ENCODE results near the gene ERC2.

ERC2 gene

GRCh38 chr3:56119575-56120349, 348.5 kb downstream of the ERC2 start:
- H3K4me1 ChIP-seq (ENCODE audit: control insufficient read depth, insufficient read depth, low read length, poor library complexity, severe bottlenecking) = peaks cover 7% of the 10 kb centered on the region

DNA sequence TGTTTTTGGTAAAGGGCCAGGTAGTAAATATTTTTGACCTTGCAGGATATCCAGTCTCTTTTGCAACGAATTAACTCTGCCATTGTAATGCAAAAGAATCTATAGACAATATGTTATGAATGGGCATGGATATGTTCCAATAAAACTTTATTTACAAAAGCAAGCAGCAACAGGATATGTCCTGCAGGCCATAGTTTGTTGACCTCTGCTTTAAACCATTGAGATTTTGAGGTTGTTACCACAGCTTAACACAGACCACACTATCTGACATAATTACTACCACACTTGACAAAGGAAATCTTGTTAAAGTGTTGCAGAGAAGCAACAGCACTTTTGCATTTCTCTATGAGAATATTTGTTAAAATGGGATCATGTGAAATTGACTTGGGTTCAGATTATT, 349.3 kb downstream of the ERC2 start:
- peaks cover 6% of the 10 kb centered on the region for H3K4me1 ChIP-seq (ENCODE audit: control insufficient read depth, insufficient read depth, low read length, poor library complexity, severe bottlenecking)
- H3K9me3 ChIP-seq (ENCODE audit: control insufficient read depth, low read length) = peaks cover 11% of the 10 kb centered on the region
- WGBS, 2 experiments (ENCODE audit: insufficient coverage in 2 of 2) = no CpG with 5 or more reads among the region's 1 CpG
- no peak overlapping the region for H3K4me3 ChIP-seq (ENCODE audit: extremely low read depth, insufficient read depth, low read length, poor library complexity, severe bottlenecking)
- no peak overlapping the region for H3K27ac ChIP-seq (ENCODE audit: low read depth, low read length, severe bottlenecking)
- H3K36me3 ChIP-seq (ENCODE audit: control insufficient read depth, insufficient read depth, low read length) = no peaks in the 10 kb centered on the region

More at GRCh38 chr3:56119575-56120349, 348.5 kb downstream of the ERC2 start:
- Histone ChIP-seq H3K27ac (ENCODE audit: low read depth, low read length, severe bottlenecking) (no peak overlapping the region), H3K4me3 (ENCODE audit: extremely low read depth, insufficient read depth, low read length, poor library complexity, severe bottlenecking) (no peak overlapping the region), H3K36me3 (ENCODE audit: control insufficient read depth, insufficient read depth, low read length) (no peaks in the 10 kb centered on the region), H3K9me3 (ENCODE audit: control insufficient read depth, low read length) (peaks cover 4% of the 10 kb centered on the region)
- WGBS, 2 experiments (ENCODE audit: insufficient coverage in 2 of 2) = 90 to 100% methylated on average over 1 to 2 of the region's 5 CpGs

- H3K4me1 ChIP-seq (ENCODE audit: control insufficient read depth, insufficient read depth, low read length, poor library complexity, severe bottlenecking) = no peaks in the 10 kb centered on the region
- H3K27ac ChIP-seq (ENCODE audit: low read depth, low read length, severe bottlenecking) = no peak overlapping the region
- H3K4me3 ChIP-seq (ENCODE audit: extremely low read depth, insufficient read depth, low read length, poor library complexity, severe bottlenecking) = no peak overlapping the region
- peaks cover 11% of the 10 kb centered on the region for H3K9me3 ChIP-seq (ENCODE audit: control insufficient read depth, low read length)
- WGBS, 2 experiments (ENCODE audit: insufficient coverage in 2 of 2) = 25 to 31% methylated on average over 1 to 2 of the region's 2 CpGs
- no peaks in the 10 kb centered on the region for H3K36me3 ChIP-seq (ENCODE audit: control insufficient read depth, insufficient read depth, low read length)
These were observed 352.6 kb downstream of the ERC2 start for GRCh38 chr3:56115698-56116097.

GRCh38 chr3:56115199-56115598, 353.1 kb downstream of the ERC2 start:
- H3K4me3 ChIP-seq (ENCODE audit: extremely low read depth, insufficient read depth, low read length, poor library complexity, severe bottlenecking) = no peak overlapping the region
- peaks cover 11% of the 10 kb centered on the region for H3K9me3 ChIP-seq (ENCODE audit: control insufficient read depth, low read length)
- H3K36me3 ChIP-seq (ENCODE audit: control insufficient read depth, insufficient read depth, low read length) = no peaks in the 10 kb centered on the region
- no peak overlapping the region for H3K27ac ChIP-seq (ENCODE audit: low read depth, low read length, severe bottlenecking)
- no peaks in the 10 kb centered on the region for H3K4me1 ChIP-seq (ENCODE audit: control insufficient read depth, insufficient read depth, low read length, poor library complexity, severe bottlenecking)
- no CpG with 5 or more reads among the region's 2 CpGs for WGBS, 2 experiments (ENCODE audit: insufficient coverage in 2 of 2)

DNA sequence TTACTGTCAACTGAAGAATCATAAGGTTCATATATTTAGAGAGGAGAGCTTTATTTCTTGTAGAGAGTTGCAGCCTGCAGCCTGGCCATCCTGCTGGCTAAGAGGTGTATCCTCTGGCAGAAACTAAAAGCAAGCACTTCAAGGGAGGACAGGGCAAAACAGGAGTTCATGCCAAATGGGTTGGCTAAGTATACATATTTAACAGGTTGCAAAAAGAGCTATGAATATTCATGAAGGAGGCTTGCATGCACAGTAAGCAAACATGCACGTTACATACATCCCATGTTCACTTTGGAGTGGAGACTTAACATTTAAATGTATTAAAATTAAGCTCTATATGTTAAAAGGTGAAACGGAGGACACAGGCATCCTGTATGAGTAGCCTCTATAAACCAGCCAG, 354.4 kb downstream of the ERC2 start:
- WGBS, 2 experiments (ENCODE audit: insufficient coverage in 2 of 2) = 46% methylated on average over 1 of the region's 2 CpGs; no CpG with 5 or more reads in 1 of the 2 experiments
- Histone ChIP-seq H3K27ac (ENCODE audit: low read depth, low read length, severe bottlenecking) (no peak overlapping the region), H3K9me3 (ENCODE audit: control insufficient read depth, low read length) (peaks cover 11% of the 10 kb centered on the region), H3K4me3 (ENCODE audit: extremely low read depth, insufficient read depth, low read length, poor library complexity, severe bottlenecking) (no peak overlapping the region), H3K36me3 (ENCODE audit: control insufficient read depth, insufficient read depth, low read length) (no peaks in the 10 kb centered on the region), H3K4me1 (ENCODE audit: control insufficient read depth, insufficient read depth, low read length, poor library complexity, severe bottlenecking) (no peaks in the 10 kb centered on the region)

- H3K27ac ChIP-seq (ENCODE audit: low read depth, low read length, severe bottlenecking) = no peak overlapping the region
- no peak overlapping the region for H3K4me3 ChIP-seq (ENCODE audit: extremely low read depth, insufficient read depth, low read length, poor library complexity, severe bottlenecking)
- no peaks in the 10 kb centered on the region for H3K36me3 ChIP-seq (ENCODE audit: control insufficient read depth, insufficient read depth, low read length)
- WGBS, 2 experiments (ENCODE audit: insufficient coverage in 2 of 2) = 100% methylated on average over 1 of the region's 1 CpG; no CpG with 5 or more reads in 1 of the 2 experiments
- H3K9me3 ChIP-seq (ENCODE audit: control insufficient read depth, low read length) = peaks cover 11% of the 10 kb centered on the region
- H3K4me1 ChIP-seq (ENCODE audit: control insufficient read depth, insufficient read depth, low read length, poor library complexity, severe bottlenecking) = no peaks in the 10 kb centered on the region
These were observed 355.0 kb downstream of the ERC2 start for GRCh38 chr3:56113231-56113630.

DNA sequence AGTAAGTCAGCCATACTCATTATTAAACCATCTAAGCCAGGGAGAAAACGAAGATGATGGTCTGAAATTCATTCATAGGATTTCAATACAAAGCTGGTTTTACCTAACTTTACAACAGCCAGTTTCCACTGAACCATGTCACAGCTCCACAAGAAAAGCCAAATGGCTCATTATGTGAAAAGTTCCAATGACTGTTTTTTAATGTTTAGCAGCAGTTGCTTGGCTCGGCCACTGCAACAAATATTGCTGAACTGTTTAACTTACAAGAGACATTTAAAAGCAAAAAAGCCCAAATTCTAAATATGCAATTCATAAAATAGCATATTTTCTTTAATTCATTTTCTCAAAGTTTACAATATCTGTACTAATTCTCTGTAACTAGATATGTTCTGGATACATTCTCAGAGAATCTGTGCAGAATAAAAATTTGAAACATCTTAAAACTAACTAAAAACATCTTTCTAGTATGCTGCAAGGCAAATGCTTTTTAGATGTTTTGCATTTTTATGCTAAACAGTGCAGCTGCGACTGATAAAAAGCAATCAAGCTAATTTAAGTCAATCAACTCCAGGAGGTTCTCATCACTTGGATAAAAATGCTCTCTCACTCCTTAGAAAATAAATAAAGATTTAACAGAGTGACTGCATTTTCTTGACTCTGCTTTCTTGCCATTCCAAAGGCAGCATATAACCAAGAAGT, 356.5 kb downstream of the ERC2 start:
- H3K36me3 ChIP-seq (ENCODE audit: control insufficient read depth, insufficient read depth, low read length) = no peaks in the 10 kb centered on the region
- no peaks in the 10 kb centered on the region for H3K4me1 ChIP-seq (ENCODE audit: control insufficient read depth, insufficient read depth, low read length, poor library complexity, severe bottlenecking)
- H3K27ac ChIP-seq (ENCODE audit: low read depth, low read length, severe bottlenecking) = no peak overlapping the region
- peaks cover 11% of the 10 kb centered on the region for H3K9me3 ChIP-seq (ENCODE audit: control insufficient read depth, low read length)
- H3K4me3 ChIP-seq (ENCODE audit: extremely low read depth, insufficient read depth, low read length, poor library complexity, severe bottlenecking) = no peak overlapping the region
- 60% methylated on average over 1 to 3 of the region's 3 CpGs for WGBS, 2 experiments (ENCODE audit: insufficient coverage in 2 of 2)

DNA sequence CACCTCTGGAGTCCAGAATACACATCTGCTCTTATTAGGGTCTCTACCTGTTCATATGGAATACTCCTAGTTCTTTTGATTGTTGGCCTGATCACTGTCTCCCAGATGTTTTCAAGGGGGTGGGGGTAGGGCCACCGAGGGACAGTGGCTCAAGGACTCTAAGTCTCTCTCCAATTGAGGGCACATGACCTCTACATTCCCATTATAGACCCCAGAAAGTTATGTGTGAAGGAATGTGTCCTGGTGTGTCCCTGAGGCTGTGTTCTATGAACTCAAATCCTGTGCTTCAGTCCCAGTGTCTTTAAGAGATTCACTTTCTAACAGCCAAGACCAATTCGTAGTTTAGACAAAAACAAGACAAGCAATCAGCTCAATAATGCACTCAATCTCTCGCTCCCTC, 357.4 kb downstream of the ERC2 start:
- Histone ChIP-seq H3K36me3 (ENCODE audit: control insufficient read depth, insufficient read depth, low read length) (no peaks in the 10 kb centered on the region), H3K4me1 (ENCODE audit: control insufficient read depth, insufficient read depth, low read length, poor library complexity, severe bottlenecking) (no peaks in the 10 kb centered on the region), H3K9me3 (ENCODE audit: control insufficient read depth, low read length) (peaks cover 10% of the 10 kb centered on the region), H3K27ac (ENCODE audit: low read depth, low read length, severe bottlenecking) (no peak overlapping the region), H3K4me3 (ENCODE audit: extremely low read depth, insufficient read depth, low read length, poor library complexity, severe bottlenecking) (no peak overlapping the region)
- 85 to 90% methylated on average over 2 of the region's 3 CpGs for WGBS, 2 experiments (ENCODE audit: insufficient coverage in 2 of 2)

GRCh38 chr3:56107157-56107556, 361.1 kb downstream of the ERC2 start:
- no peaks in the 10 kb centered on the region for H3K36me3 ChIP-seq (ENCODE audit: control insufficient read depth, insufficient read depth, low read length)
- no peaks in the 10 kb centered on the region for H3K9me3 ChIP-seq (ENCODE audit: control insufficient read depth, low read length)
- no peak overlapping the region for H3K4me3 ChIP-seq (ENCODE audit: extremely low read depth, insufficient read depth, low read length, poor library complexity, severe bottlenecking)
- no peaks in the 10 kb centered on the region for H3K4me1 ChIP-seq (ENCODE audit: control insufficient read depth, insufficient read depth, low read length, poor library complexity, severe bottlenecking)
- no peak overlapping the region for H3K27ac ChIP-seq (ENCODE audit: low read depth, low read length, severe bottlenecking)

- Histone ChIP-seq H3K36me3 (ENCODE audit: control insufficient read depth, insufficient read depth, low read length) (no peaks in the 10 kb centered on the region), H3K4me1 (ENCODE audit: control insufficient read depth, insufficient read depth, low read length, poor library complexity, severe bottlenecking) (no peaks in the 10 kb centered on the region), H3K27ac (ENCODE audit: low read depth, low read length, severe bottlenecking) (no peak overlapping the region), H3K4me3 (ENCODE audit: extremely low read depth, insufficient read depth, low read length, poor library complexity, severe bottlenecking) (no peak overlapping the region), H3K9me3 (ENCODE audit: control insufficient read depth, low read length) (no peaks in the 10 kb centered on the region)
- WGBS, 2 experiments (ENCODE audit: insufficient coverage in 2 of 2) = 83 to 86% methylated on average over 5 to 6 of the region's 6 CpGs
These were observed 366.2 kb downstream of the ERC2 start for GRCh38 chr3:56102032-56102431.

DNA sequence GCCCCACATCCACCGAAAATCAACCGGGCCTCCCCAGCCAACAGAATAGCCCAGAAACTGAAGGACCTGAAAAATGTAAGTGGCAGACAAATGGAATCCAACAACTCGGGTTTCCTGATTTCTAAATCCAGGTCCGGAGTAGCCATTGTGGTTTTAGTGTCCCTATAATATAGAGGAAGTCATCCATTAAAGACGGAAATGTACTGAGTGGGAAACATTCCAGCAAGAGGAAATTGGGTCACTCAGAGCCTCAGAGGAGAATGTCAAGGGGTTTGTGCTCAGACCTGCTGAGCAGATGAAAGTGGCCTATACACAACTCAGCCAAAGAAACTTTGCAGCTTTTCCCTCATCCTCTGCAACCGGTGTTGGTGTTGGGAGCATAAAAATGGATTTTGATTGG, 366.7 kb downstream of the ERC2 start:
- Histone ChIP-seq H3K4me3 (ENCODE audit: extremely low read depth, insufficient read depth, low read length, poor library complexity, severe bottlenecking) (no peak overlapping the region), H3K36me3 (ENCODE audit: control insufficient read depth, insufficient read depth, low read length) (no peaks in the 10 kb centered on the region), H3K27ac (ENCODE audit: low read depth, low read length, severe bottlenecking) (no peak overlapping the region), H3K9me3 (ENCODE audit: control insufficient read depth, low read length) (no peaks in the 10 kb centered on the region), H3K4me1 (ENCODE audit: control insufficient read depth, insufficient read depth, low read length, poor library complexity, severe bottlenecking) (no peaks in the 10 kb centered on the region)
- 83 to 94% methylated on average over 2 to 5 of the region's 6 CpGs for WGBS, 2 experiments (ENCODE audit: insufficient coverage in 2 of 2)
